ENCODE results near the gene VSTM5. TPM values are rescaled to one million over a fixed set of nuclear protein-coding genes. Genes with fewer than 3 reads are reported as not detected.
"Not testable (repeated sequence)": the region's sequence is repeated elsewhere in the genome, so short reads cannot be mapped to it uniquely, and the experiment has no call there.

Gene VSTM5
- total RNA-seq, 4 donors from 2014 or later: 0.49 to 2.5 TPM; not detected in 2

DNA sequence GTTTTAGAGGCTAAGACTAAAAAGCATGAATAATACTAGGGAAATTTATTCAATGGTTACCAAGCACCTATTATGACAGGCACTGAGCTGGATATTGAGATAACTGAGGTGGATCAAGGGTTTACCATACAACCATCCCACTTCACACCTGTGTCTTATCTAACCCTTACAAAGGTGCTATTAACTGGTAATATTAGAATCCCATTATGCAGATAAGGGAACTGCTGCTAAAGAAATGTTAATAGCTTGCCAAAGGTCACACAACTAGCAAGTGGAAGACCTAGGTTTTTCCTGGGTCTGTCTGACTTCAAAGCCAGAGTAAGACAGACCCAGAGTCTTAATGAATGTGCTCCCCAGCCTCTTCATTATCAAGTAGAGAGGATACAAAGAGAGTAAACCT, 21.1 kb upstream of the VSTM5 start:
- no peaks in the 10 kb centered on the region for H3K27me3 ChIP-seq
- no peaks in the 10 kb centered on the region for H3K4me1 ChIP-seq
- no peaks in the 10 kb centered on the region for H3K36me3 ChIP-seq
- no peak overlapping the region for H3K4me3 ChIP-seq
- no peak for DNase-seq
- no peak for TF ChIP-seq POLR2A (IDR thresholded peaks at IDR 0.05)
- TF ChIP-seq, protein P1, sequence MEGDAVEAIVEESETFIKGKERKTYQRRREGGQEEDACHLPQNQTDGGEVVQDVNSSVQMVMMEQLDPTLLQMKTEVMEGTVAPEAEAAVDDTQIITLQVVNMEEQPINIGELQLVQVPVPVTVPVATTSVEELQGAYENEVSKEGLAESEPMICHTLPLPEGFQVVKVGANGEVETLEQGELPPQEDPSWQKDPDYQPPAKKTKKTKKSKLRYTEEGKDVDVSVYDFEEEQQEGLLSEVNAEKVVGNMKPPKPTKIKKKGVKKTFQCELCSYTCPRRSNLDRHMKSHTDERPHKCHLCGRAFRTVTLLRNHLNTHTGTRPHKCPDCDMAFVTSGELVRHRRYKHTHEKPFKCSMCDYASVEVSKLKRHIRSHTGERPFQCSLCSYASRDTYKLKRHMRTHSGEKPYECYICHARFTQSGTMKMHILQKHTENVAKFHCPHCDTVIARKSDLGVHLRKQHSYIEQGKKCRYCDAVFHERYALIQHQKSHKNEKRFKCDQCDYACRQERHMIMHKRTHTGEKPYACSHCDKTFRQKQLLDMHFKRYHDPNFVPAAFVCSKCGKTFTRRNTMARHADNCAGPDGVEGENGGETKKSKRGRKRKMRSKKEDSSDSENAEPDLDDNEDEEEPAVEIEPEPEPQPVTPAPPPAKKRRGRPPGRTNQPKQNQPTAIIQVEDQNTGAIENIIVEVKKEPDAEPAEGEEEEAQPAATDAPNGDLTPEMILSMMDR (IDR thresholded peaks at IDR 0.05): no peak
- no peak overlapping the region for H3K27ac ChIP-seq
- intact Hi-C loops (cut with DNase I; ENCODE audit: low total_unique reads): no loop called here
- no peaks in the 10 kb centered on the region for H3K9me3 ChIP-seq

DNA sequence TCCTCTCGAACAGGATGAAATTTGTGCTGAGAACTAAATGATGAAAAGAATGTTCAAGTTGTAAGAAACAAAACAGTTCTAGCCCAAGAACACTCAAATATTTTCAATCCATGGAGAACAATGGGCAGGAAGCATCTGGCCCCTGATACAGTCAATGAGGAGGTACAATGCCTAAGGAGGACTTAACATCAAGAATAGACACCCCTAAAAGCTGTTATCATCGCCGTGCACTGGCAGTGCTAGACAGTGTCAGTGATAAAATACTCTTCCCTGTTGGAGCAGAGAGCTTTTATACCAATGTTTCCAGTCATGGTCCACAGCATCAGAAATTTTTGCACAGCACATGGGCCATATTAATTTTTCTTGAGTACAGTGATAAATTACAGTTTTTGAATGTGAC, 20.2 kb upstream of the VSTM5 start:
- TF ChIP-seq, protein P1 (IDR thresholded peaks at IDR 0.05): no peak
- no peak for TF ChIP-seq POLR2A (IDR thresholded peaks at IDR 0.05)
- no peaks in the 10 kb centered on the region for H3K9me3 ChIP-seq
- no peak overlapping the region for H3K27ac ChIP-seq
- intact Hi-C loops (cut with DNase I; ENCODE audit: low total_unique reads): no loop called here
- no peaks in the 10 kb centered on the region for H3K4me1 ChIP-seq
- H3K4me3 ChIP-seq: no peak overlapping the region
- no peaks in the 10 kb centered on the region for H3K27me3 ChIP-seq
- DNase-seq: no peak
- H3K36me3 ChIP-seq: no peaks in the 10 kb centered on the region

DNA sequence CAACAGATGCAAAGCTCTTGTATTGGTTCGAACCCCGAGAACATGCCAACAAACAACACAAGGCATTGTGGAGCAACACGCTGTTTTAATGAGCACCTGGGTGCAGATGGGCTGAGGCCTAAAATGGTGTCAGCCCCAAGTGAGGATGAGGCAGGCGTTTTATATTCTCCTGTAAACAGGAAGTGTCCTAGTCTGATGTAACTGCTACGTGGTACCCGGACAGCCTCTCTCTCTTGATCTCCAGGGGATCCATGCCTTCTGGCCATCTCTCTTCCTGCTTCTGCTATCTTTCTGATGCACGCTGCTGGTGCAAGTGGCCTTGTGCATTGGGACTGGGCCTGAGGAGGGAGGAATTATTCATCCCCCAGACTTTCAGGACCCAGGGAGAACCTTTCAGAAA, 19.4 kb upstream of the VSTM5 start:
- H3K27ac ChIP-seq: no peak overlapping the region
- no peaks in the 10 kb centered on the region for H3K27me3 ChIP-seq
- TF ChIP-seq, protein P1 (IDR thresholded peaks at IDR 0.05): no peak
- no peak for TF ChIP-seq POLR2A (IDR thresholded peaks at IDR 0.05)
- intact Hi-C loops (cut with DNase I; ENCODE audit: low total_unique reads): no loop called here
- DNase-seq: no peak
- H3K36me3 ChIP-seq: no peaks in the 10 kb centered on the region
- no peak overlapping the region for H3K4me3 ChIP-seq
- no peaks in the 10 kb centered on the region for H3K9me3 ChIP-seq
- no peaks in the 10 kb centered on the region for H3K4me1 ChIP-seq

GRCh38 chr11:93868404-93868803, 18.0 kb upstream of the VSTM5 start:
- H3K4me3 ChIP-seq; intact Hi-C loops (cut with DNase I; ENCODE audit: low total_unique reads); H3K27ac ChIP-seq; DNase-seq; H3K27me3 ChIP-seq; H3K4me1 ChIP-seq; H3K36me3 ChIP-seq; H3K9me3 ChIP-seq: not testable (repeated sequence)

DNA sequence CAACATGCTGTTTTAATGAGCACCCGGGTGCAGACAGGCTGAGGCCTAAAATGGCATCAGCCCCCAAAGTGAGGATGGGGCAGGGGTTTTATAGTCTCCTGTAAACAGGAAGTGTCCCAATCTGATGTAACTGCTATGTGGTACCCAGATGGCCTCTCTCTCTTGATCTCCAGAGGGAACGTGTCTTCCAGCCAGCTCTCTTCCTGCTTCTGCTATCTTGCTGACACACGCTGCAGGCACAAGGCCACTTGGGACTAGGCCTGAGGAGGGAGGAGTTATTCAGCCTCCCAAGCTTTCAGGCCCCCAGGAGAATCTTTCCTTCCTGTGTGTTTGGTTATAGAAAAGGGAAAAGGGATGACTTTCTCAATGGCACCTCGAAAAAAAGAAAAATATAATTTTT, 11.4 kb upstream of the VSTM5 start:
- no peak overlapping the region for H3K4me3 ChIP-seq
- H3K9me3 ChIP-seq: no peaks in the 10 kb centered on the region
- no peaks in the 10 kb centered on the region for H3K27me3 ChIP-seq
- no peak for TF ChIP-seq POLR2A (IDR thresholded peaks at IDR 0.05)
- TF ChIP-seq, protein P1 (IDR thresholded peaks at IDR 0.05): no peak
- no peak for DNase-seq
- no peaks in the 10 kb centered on the region for H3K36me3 ChIP-seq
- no peak overlapping the region for H3K27ac ChIP-seq
- intact Hi-C loops (cut with DNase I; ENCODE audit: low total_unique reads): no loop called here
- no peaks in the 10 kb centered on the region for H3K4me1 ChIP-seq

GRCh38 chr11:93858121-93858775, 7.8 kb upstream of the VSTM5 start:
- Histone ChIP-seq H3K4me1 (no peaks in the 10 kb centered on the region), H3K27ac (no peak overlapping the region), H3K27me3 (no peaks in the 10 kb centered on the region), H3K4me3 (no peak overlapping the region), H3K36me3 (no peaks in the 10 kb centered on the region), H3K9me3 (no peaks in the 10 kb centered on the region)
- no peak for DNase-seq
- intact Hi-C loops (cut with DNase I; ENCODE audit: low total_unique reads): no loop called here
- TF ChIP-seq, protein P1 (IDR thresholded peaks at IDR 0.05): no peak
- no peak for TF ChIP-seq POLR2A (IDR thresholded peaks at IDR 0.05)

All from uterus (tissue), 4 donors.